ENCODE measurements around the gene EXOC6B. TPM values are rescaled to one million over a fixed set of nuclear protein-coding genes. Genes with fewer than 3 reads are reported as not detected.

The EXOC6B gene
- total and polyA plus RNA-seq, 4 donors = 5.8 to 45.9 (median 26.2) TPM

DNA sequence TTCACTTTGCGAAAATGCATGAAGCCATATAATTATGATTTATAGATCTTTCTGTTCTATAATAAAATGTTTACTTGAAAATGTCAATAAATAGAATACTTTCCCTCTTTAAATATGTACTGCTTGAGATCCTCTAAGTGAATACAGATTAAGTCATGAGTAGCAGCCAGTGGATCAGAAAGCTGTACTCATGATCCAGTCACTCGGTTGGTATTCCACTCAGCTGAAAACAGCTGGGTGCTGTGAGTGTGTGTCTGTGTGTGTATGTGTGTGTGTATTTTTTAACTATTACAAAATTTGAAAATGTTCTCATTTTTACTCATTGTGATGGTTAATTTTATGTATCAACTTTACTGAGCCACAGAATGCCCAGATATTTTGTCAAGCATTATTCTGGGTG lies 536.5 kb downstream of the EXOC6B start:
- Histone ChIP-seq H3K4me1 (ENCODE audit: control insufficient read depth in 1 of 2, insufficient read depth in 2 of 2, low read length in 2 of 2) (no peaks in the 10 kb centered on the region), H3K27me3 (ENCODE audit: control insufficient read depth in 1 of 2, insufficient read depth in 2 of 2, low read length in 1 of 2) (no peaks in the 10 kb centered on the region), H3K9me3 (ENCODE audit: control insufficient read depth, low read length) (peaks cover 1% of the 10 kb centered on the region), H3K36me3 (ENCODE audit: control insufficient read depth in 1 of 2, insufficient read depth in 2 of 2, low read length in 1 of 2) (no peaks in the 10 kb centered on the region), H3K27ac (ENCODE audit: low read depth in 1 of 2, low read length in 2 of 2) (no peak overlapping the region), H3K4me3 (ENCODE audit: low read length in 2 of 2) (no peak overlapping the region)
- DNase-seq (no peak), ATAC-seq (ENCODE audit: low FRiP score) (no peak)
- intact Hi-C loops (cut with DNase I) = no loop called here
- WGBS, 2 donors = 93% methylated on average over 2 of the region's 2 CpGs

GRCh38 chr2:72278046-72278445 lies 547.8 kb downstream of the EXOC6B start:
- Histone ChIP-seq H3K36me3 (ENCODE audit: control insufficient read depth in 1 of 2, insufficient read depth in 2 of 2, low read length in 1 of 2) (no peaks in the 10 kb centered on the region), H3K27ac (ENCODE audit: low read depth in 1 of 2, low read length in 2 of 2) (no peak overlapping the region), H3K4me1 (ENCODE audit: control insufficient read depth in 1 of 2, insufficient read depth in 2 of 2, low read length in 2 of 2) (no peaks in the 10 kb centered on the region), H3K4me3 (ENCODE audit: low read length in 2 of 2) (no peak overlapping the region), H3K27me3 (ENCODE audit: control insufficient read depth in 1 of 2, insufficient read depth in 2 of 2, low read length in 1 of 2) (no peaks in the 10 kb centered on the region), H3K9me3 (ENCODE audit: control insufficient read depth, low read length) (no peaks in the 10 kb centered on the region)
- intact Hi-C loops (cut with DNase I) = no loop called here
- ATAC-seq (ENCODE audit: low FRiP score) = no peak
- DNase-seq = no peak

DNA sequence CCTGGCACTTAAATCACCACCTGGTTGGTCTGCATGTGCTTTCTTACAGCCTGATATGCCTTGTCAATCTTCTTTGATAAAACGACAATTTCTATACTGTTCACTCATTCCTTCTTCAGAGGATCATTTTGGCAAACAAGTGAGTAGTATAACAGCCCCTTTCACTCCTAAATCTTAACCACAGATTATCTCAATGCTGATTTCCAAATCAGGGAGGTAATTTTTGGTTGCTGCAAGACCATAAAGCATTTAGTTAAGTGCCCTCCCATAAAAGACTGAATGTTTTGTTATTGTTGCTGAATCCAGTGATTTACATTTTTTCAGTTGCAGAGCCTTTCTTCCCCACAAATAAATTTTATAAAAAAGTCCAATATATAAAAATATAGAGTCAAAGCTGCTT lies 549.0 kb downstream of the EXOC6B start:
- ATAC-seq (ENCODE audit: low FRiP score) (no peak), DNase-seq (no peak)
- intact Hi-C loops (cut with DNase I) = no loop called here
- H3K9me3 ChIP-seq (ENCODE audit: control insufficient read depth, low read length) = no peaks in the 10 kb centered on the region
- H3K36me3 ChIP-seq (ENCODE audit: control insufficient read depth in 1 of 2, insufficient read depth in 2 of 2, low read length in 1 of 2) = no peaks in the 10 kb centered on the region
- H3K4me3 ChIP-seq (ENCODE audit: low read length in 2 of 2) = no peak overlapping the region
- H3K4me1 ChIP-seq (ENCODE audit: control insufficient read depth in 1 of 2, insufficient read depth in 2 of 2, low read length in 2 of 2) = no peaks in the 10 kb centered on the region
- WGBS, 2 donors = 74 to 77% methylated on average over 1 of the region's 1 CpG
- H3K27me3 ChIP-seq (ENCODE audit: control insufficient read depth in 1 of 2, insufficient read depth in 2 of 2, low read length in 1 of 2) = no peaks in the 10 kb centered on the region
- no peak overlapping the region for H3K27ac ChIP-seq (ENCODE audit: low read depth in 1 of 2, low read length in 2 of 2)

GRCh38 chr2:72276356-72276755 lies 549.5 kb downstream of the EXOC6B start:
- Histone ChIP-seq H3K27ac (ENCODE audit: low read depth in 1 of 2, low read length in 2 of 2) (no peak overlapping the region), H3K4me1 (ENCODE audit: control insufficient read depth in 1 of 2, insufficient read depth in 2 of 2, low read length in 2 of 2) (no peaks in the 10 kb centered on the region), H3K4me3 (ENCODE audit: low read length in 2 of 2) (no peak overlapping the region), H3K27me3 (ENCODE audit: control insufficient read depth in 1 of 2, insufficient read depth in 2 of 2, low read length in 1 of 2) (no peaks in the 10 kb centered on the region), H3K9me3 (ENCODE audit: control insufficient read depth, low read length) (no peaks in the 10 kb centered on the region), H3K36me3 (ENCODE audit: control insufficient read depth in 1 of 2, insufficient read depth in 2 of 2, low read length in 1 of 2) (no peaks in the 10 kb centered on the region)
- DNase-seq = no peak
- no peak for ATAC-seq (ENCODE audit: low FRiP score)
- intact Hi-C loops (cut with DNase I) = no loop called here
- WGBS, 2 donors = 19 to 21% methylated on average over 1 of the region's 1 CpG

DNA sequence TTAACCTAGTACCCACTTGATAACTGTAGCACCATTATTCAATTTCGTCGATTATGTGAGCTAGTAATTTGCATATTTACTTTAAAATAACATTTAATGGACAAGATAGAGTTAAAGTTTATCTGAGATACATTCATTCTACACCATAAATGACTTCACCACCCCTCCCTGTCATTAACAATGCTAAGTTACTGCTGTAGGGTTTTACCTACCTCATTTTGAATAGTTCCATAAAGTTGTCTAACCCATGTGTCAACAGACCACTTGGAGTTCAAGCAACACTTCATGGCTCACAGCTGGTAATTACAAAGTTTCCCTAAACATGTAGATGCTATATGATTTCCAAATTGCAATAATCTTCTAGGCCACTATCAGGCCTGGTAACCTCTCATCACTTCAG lies 550.7 kb downstream of the EXOC6B start:
- Histone ChIP-seq H3K27me3 (ENCODE audit: control insufficient read depth in 1 of 2, insufficient read depth in 2 of 2, low read length in 1 of 2) (no peaks in the 10 kb centered on the region), H3K4me3 (ENCODE audit: low read length in 2 of 2) (no peak overlapping the region), H3K27ac (ENCODE audit: low read depth in 1 of 2, low read length in 2 of 2) (no peak overlapping the region), H3K4me1 (ENCODE audit: control insufficient read depth in 1 of 2, insufficient read depth in 2 of 2, low read length in 2 of 2) (no peaks in the 10 kb centered on the region), H3K9me3 (ENCODE audit: control insufficient read depth, low read length) (no peaks in the 10 kb centered on the region), H3K36me3 (ENCODE audit: control insufficient read depth in 1 of 2, insufficient read depth in 2 of 2, low read length in 1 of 2) (no peaks in the 10 kb centered on the region)
- ATAC-seq (ENCODE audit: low FRiP score) (no peak), DNase-seq (no peak)
- 89 to 92% methylated on average over 2 of the region's 2 CpGs for WGBS, 2 donors
- intact Hi-C loops (cut with DNase I) = no loop called here

GRCh38 chr2:72274380-72274797 lies 551.4 kb downstream of the EXOC6B start:
- ATAC-seq (ENCODE audit: low FRiP score) = no peak
- no peaks in the 10 kb centered on the region for H3K4me1 ChIP-seq (ENCODE audit: control insufficient read depth in 1 of 2, insufficient read depth in 2 of 2, low read length in 2 of 2)
- H3K36me3 ChIP-seq (ENCODE audit: control insufficient read depth in 1 of 2, insufficient read depth in 2 of 2, low read length in 1 of 2) = no peaks in the 10 kb centered on the region
- H3K27ac ChIP-seq (ENCODE audit: low read depth in 1 of 2, low read length in 2 of 2) = no peak overlapping the region
- H3K27me3 ChIP-seq (ENCODE audit: control insufficient read depth in 1 of 2, insufficient read depth in 2 of 2, low read length in 1 of 2) = no peaks in the 10 kb centered on the region
- no peaks in the 10 kb centered on the region for H3K9me3 ChIP-seq (ENCODE audit: control insufficient read depth, low read length)
- DNase-seq = no peak
- intact Hi-C loops (cut with DNase I) = no loop called here
- WGBS, 2 donors = 10 to 17% methylated on average over 4 of the region's 4 CpGs
- no peak overlapping the region for H3K4me3 ChIP-seq (ENCODE audit: low read length in 2 of 2)

DNA sequence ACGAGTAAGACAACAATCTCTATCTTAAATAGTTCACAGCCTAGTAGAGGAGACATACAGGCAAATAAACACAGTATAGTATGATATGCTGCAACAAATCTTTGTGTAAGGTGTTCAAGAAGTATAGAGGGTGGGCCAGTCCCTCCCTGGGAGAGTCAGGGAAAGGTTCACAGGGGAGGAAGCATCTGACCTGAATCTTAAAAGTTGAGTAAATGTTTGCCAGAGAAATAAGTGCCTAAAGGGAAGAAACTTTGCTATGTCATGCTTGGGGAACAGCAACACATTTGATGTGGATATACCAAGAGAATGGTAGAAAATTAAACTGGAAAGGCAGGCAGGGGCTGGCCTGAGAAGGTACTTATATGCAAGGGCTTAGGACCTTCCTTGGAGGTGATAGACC lies 552.4 kb downstream of the EXOC6B start:
- no peak overlapping the region for H3K27ac ChIP-seq (ENCODE audit: low read depth in 1 of 2, low read length in 2 of 2)

DNA sequence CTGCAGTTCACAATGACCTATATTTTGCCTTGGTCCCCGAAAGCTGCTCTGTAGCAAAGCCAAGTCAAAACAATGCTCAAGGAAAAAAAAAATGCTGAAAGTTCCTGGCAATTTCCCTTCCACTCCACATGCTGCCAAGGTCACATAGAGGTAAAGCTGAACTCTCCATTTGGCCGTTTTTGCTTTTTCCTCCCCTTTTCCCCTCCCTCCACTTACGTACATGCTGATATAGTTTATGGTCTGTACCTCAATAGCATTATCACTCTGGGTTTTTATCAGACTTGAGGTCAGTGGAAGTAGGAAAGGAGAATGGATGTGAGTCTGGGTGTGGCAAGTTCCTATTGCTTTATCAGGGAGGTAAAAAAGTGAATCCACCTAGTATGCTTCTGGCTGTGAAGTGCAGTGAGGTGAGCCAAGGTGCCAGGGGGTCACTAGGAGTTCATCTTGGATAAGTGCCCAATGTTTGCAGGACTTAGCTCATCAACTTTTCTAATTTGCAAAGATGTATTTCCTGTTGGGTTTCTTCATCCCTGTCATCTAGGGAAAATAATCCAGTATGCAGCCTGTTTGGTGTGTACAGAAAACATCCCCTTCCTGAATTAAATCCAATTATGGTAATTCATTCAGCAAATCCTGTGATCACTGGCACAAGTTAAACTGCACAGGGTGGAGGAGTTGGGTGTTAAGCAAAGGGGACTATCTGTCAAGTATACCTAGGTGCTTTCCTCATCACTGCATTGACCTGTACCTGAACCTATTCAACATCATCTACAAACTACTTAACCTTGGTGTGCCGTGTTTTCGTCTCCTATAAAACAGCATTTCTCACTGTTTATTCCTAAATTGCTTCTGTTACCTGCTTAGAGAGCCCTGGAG lies 553.8 kb downstream of the EXOC6B start:
- 44 to 47% methylated on average over 5 of the region's 5 CpGs for WGBS, 2 donors
- Histone ChIP-seq H3K27ac (ENCODE audit: low read depth in 1 of 2, low read length in 2 of 2) (no peak overlapping the region), H3K36me3 (ENCODE audit: control insufficient read depth in 1 of 2, insufficient read depth in 2 of 2, low read length in 1 of 2) (no peaks in the 10 kb centered on the region), H3K9me3 (ENCODE audit: control insufficient read depth, low read length) (no peaks in the 10 kb centered on the region), H3K4me3 (ENCODE audit: low read length in 2 of 2) (no peak overlapping the region), H3K4me1 (ENCODE audit: control insufficient read depth in 1 of 2, insufficient read depth in 2 of 2, low read length in 2 of 2) (no peaks in the 10 kb centered on the region), H3K27me3 (ENCODE audit: control insufficient read depth in 1 of 2, insufficient read depth in 2 of 2, low read length in 1 of 2) (no peaks in the 10 kb centered on the region)
- intact Hi-C loops (cut with DNase I) = no loop called here
- peak; percentile 62 for ATAC-seq (ENCODE audit: low FRiP score)
- no peak for DNase-seq

More for the DNA sequence above, 552.4 kb downstream of the EXOC6B start:
- Histone ChIP-seq H3K36me3 (ENCODE audit: control insufficient read depth in 1 of 2, insufficient read depth in 2 of 2, low read length in 1 of 2) (no peaks in the 10 kb centered on the region), H3K4me1 (ENCODE audit: control insufficient read depth in 1 of 2, insufficient read depth in 2 of 2, low read length in 2 of 2) (no peaks in the 10 kb centered on the region), H3K9me3 (ENCODE audit: control insufficient read depth, low read length) (no peaks in the 10 kb centered on the region), H3K27me3 (ENCODE audit: control insufficient read depth in 1 of 2, insufficient read depth in 2 of 2, low read length in 1 of 2) (no peaks in the 10 kb centered on the region), H3K4me3 (ENCODE audit: low read length in 2 of 2) (no peak overlapping the region)
- ATAC-seq (ENCODE audit: low FRiP score) (no peak), DNase-seq (no peak)
- 63 to 69% methylated on average over 1 of the region's 1 CpG for WGBS, 2 donors
- intact Hi-C loops (cut with DNase I) = no loop called here

DNA sequence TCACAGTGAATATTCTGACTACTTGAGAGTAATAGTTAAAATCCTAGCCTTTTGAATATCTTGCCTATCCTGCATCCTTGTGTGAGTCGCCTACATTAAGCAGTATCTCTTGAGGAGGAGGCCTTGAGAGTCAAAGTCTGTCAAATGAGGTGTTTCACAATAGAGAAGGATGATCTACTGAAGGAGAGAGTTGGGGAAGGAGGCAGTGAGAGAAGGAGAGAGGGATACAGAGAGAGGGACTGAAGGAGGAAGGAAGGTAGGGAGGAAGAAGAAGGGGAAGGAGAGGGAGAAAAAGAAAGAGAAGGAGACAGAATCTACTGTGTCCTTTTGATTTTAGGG lies 554.6 kb downstream of the EXOC6B start:
- intact Hi-C loops (cut with DNase I) = no loop called here
- no peak overlapping the region for H3K27ac ChIP-seq (ENCODE audit: low read depth in 1 of 2, low read length in 2 of 2)
- WGBS, 2 donors = 73 to 86% methylated on average over 1 of the region's 1 CpG
- H3K9me3 ChIP-seq (ENCODE audit: control insufficient read depth, low read length) = no peaks in the 10 kb centered on the region
- no peak overlapping the region for H3K4me3 ChIP-seq (ENCODE audit: low read length in 2 of 2)
- H3K4me1 ChIP-seq (ENCODE audit: control insufficient read depth in 1 of 2, insufficient read depth in 2 of 2, low read length in 2 of 2) = no peaks in the 10 kb centered on the region
- H3K36me3 ChIP-seq (ENCODE audit: control insufficient read depth in 1 of 2, insufficient read depth in 2 of 2, low read length in 1 of 2) = no peaks in the 10 kb centered on the region
- DNase-seq (no peak), ATAC-seq (ENCODE audit: low FRiP score) (no peak)
- H3K27me3 ChIP-seq (ENCODE audit: control insufficient read depth in 1 of 2, insufficient read depth in 2 of 2, low read length in 1 of 2) = no peaks in the 10 kb centered on the region
